Measurements from ENCODE around the gene NFATC2. TPM values are rescaled to one million over a fixed set of nuclear protein-coding genes. Genes with fewer than 3 reads are reported as not detected.

The NFATC2 gene
- total RNA-seq, 5 donors from 2014 or later (not counting 1 experiment from before 2014, with no cell fraction given): 49.0 to 75.9 (median 67.0) TPM

GRCh38 chr20:51454250-51454865 lies 88.2 kb downstream of the NFATC2 start:
- 94% methylated on average over 2 of the region's 9 CpGs for WGBS (ENCODE audit: insufficient coverage)
- CTCF ChIA-PET: interaction anchor here in 1 of 2 donors (0.6 to 0.7 kb wide), 2 partner anchors 155 to 928 kb away, joined by 3 to 4 read pairs; no protein-coding TSS in a partner anchor
- H3K36me3 Mint-ChIP-seq: peaks cover 62% of the 10 kb centered on the region

GRCh38 chr20:51452734-51453365 lies 89.7 kb downstream of the NFATC2 start:
- POLR2A ChIA-PET: no interaction called here
- Mint-ChIP-seq H3K27me3 (no peaks in the 10 kb centered on the region), H3K27ac (peak overlapping the region; percentile 17 to 27), H3K4me1 (peaks cover 17 to 45% (median 19%) of the 10 kb centered on the region in 3 donors), H3K4me3 (no peak overlapping the region), H3K9me3 (no peaks in the 10 kb centered on the region), H3K36me3 (peaks cover 68% of the 10 kb centered on the region)
- Histone ChIP-seq H3K4me3 (ENCODE audit: control insufficient read depth in 1 of 2, extremely low read depth in 1 of 2, low read length in 1 of 2) (no peak overlapping the region), H3K36me3 (ENCODE audit: control insufficient read depth in 2 of 2, extremely low read depth in 1 of 2, insufficient read depth in 1 of 2, low read length in 1 of 2) (peaks cover 14 to 75% of the 10 kb centered on the region in 2 donors), H3K27me3 (replicated peaks in 1 of 2; ENCODE audit: control insufficient read depth in 2 of 2, extremely low read depth in 1 of 2, insufficient read depth in 2 of 2, low read length in 1 of 2) (no peaks in the 10 kb centered on the region), H3K27ac (ENCODE audit: low read length) (no peak overlapping the region), H3K4me1 (ENCODE audit: control insufficient read depth in 1 of 2, extremely low read depth in 1 of 2, insufficient read depth in 2 of 2, low read length in 2 of 2) (peaks cover 0 to 20% of the 10 kb centered on the region in 2 experiments), H3K9me3 (no peaks in the 10 kb centered on the region)
- WGBS (ENCODE audit: insufficient coverage): 95% methylated on average over 10 of the region's 13 CpGs
- ATAC-seq (replicated peaks in 1 of 4): no peak
- DNase-seq: no peak
- CTCF ChIA-PET: no interaction called here

More at GRCh38 chr20:51454250-51454865, 88.2 kb downstream of the NFATC2 start:
- Mint-ChIP-seq H3K4me1 (peaks cover 17 to 47% (median 23%) of the 10 kb centered on the region in 3 donors), H3K27me3 (no peaks in the 10 kb centered on the region), H3K9me3 (no peaks in the 10 kb centered on the region), H3K27ac (no peak overlapping the region), H3K4me3 (no peak overlapping the region)
- Histone ChIP-seq H3K4me3 (ENCODE audit: control insufficient read depth in 1 of 2, extremely low read depth in 1 of 2, low read length in 1 of 2) (no peak overlapping the region), H3K27ac (ENCODE audit: low read length) (no peak overlapping the region), H3K27me3 (replicated peaks in 1 of 2; ENCODE audit: control insufficient read depth in 2 of 2, extremely low read depth in 1 of 2, insufficient read depth in 2 of 2, low read length in 1 of 2) (no peaks in the 10 kb centered on the region), H3K4me1 (ENCODE audit: control insufficient read depth in 1 of 2, extremely low read depth in 1 of 2, insufficient read depth in 2 of 2, low read length in 2 of 2) (peaks cover 0 to 21% of the 10 kb centered on the region in 2 experiments), H3K36me3 (ENCODE audit: control insufficient read depth in 2 of 2, extremely low read depth in 1 of 2, insufficient read depth in 1 of 2, low read length in 1 of 2) (peaks cover 8 to 71% of the 10 kb centered on the region in 2 donors), H3K9me3 (no peaks in the 10 kb centered on the region)
- no peak for DNase-seq
- ATAC-seq (replicated peaks in 1 of 4): no peak
- POLR2A ChIA-PET: no interaction called here

- 85% methylated on average over 5 of the region's 6 CpGs for WGBS (ENCODE audit: insufficient coverage)
- Histone ChIP-seq H3K36me3 (ENCODE audit: control insufficient read depth in 2 of 2, extremely low read depth in 1 of 2, insufficient read depth in 1 of 2, low read length in 1 of 2) (peaks cover 21 to 82% of the 10 kb centered on the region in 2 donors), H3K4me1 (ENCODE audit: control insufficient read depth in 1 of 2, extremely low read depth in 1 of 2, insufficient read depth in 2 of 2, low read length in 2 of 2) (peaks cover 0 to 14% of the 10 kb centered on the region in 2 experiments), H3K9me3 (no peaks in the 10 kb centered on the region), H3K4me3 (ENCODE audit: control insufficient read depth in 1 of 2, extremely low read depth in 1 of 2, low read length in 1 of 2) (no peak overlapping the region), H3K27me3 (replicated peaks in 1 of 2; ENCODE audit: control insufficient read depth in 2 of 2, extremely low read depth in 1 of 2, insufficient read depth in 2 of 2, low read length in 1 of 2) (no peaks in the 10 kb centered on the region), H3K27ac (ENCODE audit: low read length) (no peak overlapping the region)
- Mint-ChIP-seq H3K36me3 (peaks cover 71% of the 10 kb centered on the region), H3K4me1 (peaks cover 14 to 45% (median 18%) of the 10 kb centered on the region in 3 donors), H3K9me3 (no peaks in the 10 kb centered on the region), H3K27ac (peak overlapping the region; percentile 17 to 27), H3K27me3 (no peaks in the 10 kb centered on the region), H3K4me3 (no peak overlapping the region)
- DNase-seq (no peak), ATAC-seq (replicated peaks in 1 of 4) (no peak)
- ChIA-PET POLR2A (no interaction called here), CTCF (no interaction called here)
Observed at GRCh38 chr20:51452091-51452613, 90.4 kb downstream of the NFATC2 start.

DNA sequence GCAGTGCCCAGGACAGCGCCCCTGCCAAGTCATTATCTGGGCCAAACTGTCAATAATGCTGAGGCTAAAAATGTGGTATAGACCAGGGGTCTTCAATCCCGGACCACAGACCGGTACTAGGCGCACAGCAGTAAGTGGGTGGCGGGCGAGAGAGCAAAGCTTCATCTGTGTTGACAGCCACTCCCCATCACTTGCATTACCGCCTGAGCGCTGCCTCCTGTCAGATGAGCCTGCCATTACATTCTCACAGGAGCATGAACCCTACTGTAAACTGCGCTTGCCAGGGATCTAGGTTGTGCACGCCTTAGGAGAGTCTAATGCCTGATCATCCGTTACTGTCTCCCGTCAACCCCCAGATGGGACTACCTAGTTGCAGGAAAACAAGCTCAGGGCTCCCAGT lies 91.0 kb downstream of the NFATC2 start:
- H3K27me3 ChIP-seq (replicated peaks in 1 of 2; ENCODE audit: control insufficient read depth in 2 of 2, extremely low read depth in 1 of 2, insufficient read depth in 2 of 2, low read length in 1 of 2): no peaks in the 10 kb centered on the region
- H3K4me1 Mint-ChIP-seq: peaks cover 10 to 42% (median 13%) of the 10 kb centered on the region in 3 donors
- peaks cover 70% of the 10 kb centered on the region for H3K36me3 Mint-ChIP-seq
- H3K4me3 ChIP-seq (ENCODE audit: control insufficient read depth in 1 of 2, extremely low read depth in 1 of 2, low read length in 1 of 2): no peak overlapping the region
- no peaks in the 10 kb centered on the region for H3K27me3 Mint-ChIP-seq
- ATAC-seq (replicated peaks in 1 of 4): no peak
- peaks cover 21 to 86% of the 10 kb centered on the region in 2 donors for H3K36me3 ChIP-seq (ENCODE audit: control insufficient read depth in 2 of 2, extremely low read depth in 1 of 2, insufficient read depth in 1 of 2, low read length in 1 of 2)
- no peak for DNase-seq
- peaks cover 0 to 7% of the 10 kb centered on the region in 2 experiments for H3K4me1 ChIP-seq (ENCODE audit: control insufficient read depth in 1 of 2, extremely low read depth in 1 of 2, insufficient read depth in 2 of 2, low read length in 2 of 2)
- H3K27ac ChIP-seq (ENCODE audit: low read length): no peak overlapping the region
- no peak overlapping the region for H3K4me3 Mint-ChIP-seq
- 97% methylated on average over 10 of the region's 12 CpGs for WGBS (ENCODE audit: insufficient coverage)
- no peaks in the 10 kb centered on the region for H3K9me3 ChIP-seq
- no peak overlapping the region for H3K27ac Mint-ChIP-seq
- H3K9me3 Mint-ChIP-seq: no peaks in the 10 kb centered on the region
- POLR2A ChIA-PET: no interaction called here
- CTCF ChIA-PET: no interaction called here

GRCh38 chr20:51450984-51451383 lies 91.5 kb downstream of the NFATC2 start:
- WGBS (ENCODE audit: insufficient coverage): 93% methylated on average over 2 of the region's 3 CpGs

DNA sequence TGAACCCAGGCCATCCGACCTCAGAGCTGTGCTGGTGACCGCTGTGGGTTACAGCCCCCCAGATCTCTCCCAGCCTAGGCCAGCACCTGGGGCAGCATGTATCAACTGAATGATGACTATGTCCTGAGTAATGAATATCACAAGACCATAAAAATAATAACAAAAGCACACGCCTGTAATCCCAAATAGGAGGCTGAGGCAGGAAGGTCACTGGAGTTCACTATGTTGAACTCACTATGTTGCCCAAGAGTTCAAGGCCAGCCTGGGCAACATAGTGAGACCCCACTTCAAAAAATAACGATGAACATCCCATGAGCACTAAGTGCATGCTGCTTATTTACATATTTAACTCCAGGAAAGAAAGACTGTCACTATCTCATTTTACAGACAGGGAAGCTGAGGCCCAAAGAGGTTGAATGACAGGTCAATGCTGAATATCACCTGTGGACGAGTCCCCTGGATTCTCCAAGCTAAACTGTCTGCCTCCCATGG lies 92.3 kb downstream of the NFATC2 start:
- H3K27ac Mint-ChIP-seq: peak overlapping the region in 1 of 2 donors; percentile 34
- H3K9me3 Mint-ChIP-seq: no peaks in the 10 kb centered on the region
- no peaks in the 10 kb centered on the region for H3K27me3 ChIP-seq (replicated peaks in 1 of 2; ENCODE audit: control insufficient read depth in 2 of 2, extremely low read depth in 1 of 2, insufficient read depth in 2 of 2, low read length in 1 of 2)
- no peak for DNase-seq
- peaks cover 0 to 11% of the 10 kb centered on the region in 2 experiments for H3K4me1 ChIP-seq (ENCODE audit: control insufficient read depth in 1 of 2, extremely low read depth in 1 of 2, insufficient read depth in 2 of 2, low read length in 2 of 2)
- no peak overlapping the region for H3K4me3 Mint-ChIP-seq
- peaks cover 26 to 92% of the 10 kb centered on the region in 2 donors for H3K36me3 ChIP-seq (ENCODE audit: control insufficient read depth in 2 of 2, extremely low read depth in 1 of 2, insufficient read depth in 1 of 2, low read length in 1 of 2)
- no peaks in the 10 kb centered on the region for H3K27me3 Mint-ChIP-seq
- H3K4me1 Mint-ChIP-seq: peaks cover 11 to 44% (median 12%) of the 10 kb centered on the region in 3 donors
- H3K27ac ChIP-seq (ENCODE audit: low read length): no peak overlapping the region
- no peak overlapping the region for H3K4me3 ChIP-seq (ENCODE audit: control insufficient read depth in 1 of 2, extremely low read depth in 1 of 2, low read length in 1 of 2)
- CTCF ChIA-PET: no interaction called here
- WGBS (ENCODE audit: insufficient coverage): 100% methylated on average over 1 of the region's 5 CpGs
- POLR2A ChIA-PET: no interaction called here
- no peak for ATAC-seq (replicated peaks in 1 of 4)
- peaks cover 75% of the 10 kb centered on the region for H3K36me3 Mint-ChIP-seq
- no peaks in the 10 kb centered on the region for H3K9me3 ChIP-seq

More at GRCh38 chr20:51450984-51451383, 91.5 kb downstream of the NFATC2 start:
- Histone ChIP-seq H3K36me3 (ENCODE audit: control insufficient read depth in 2 of 2, extremely low read depth in 1 of 2, insufficient read depth in 1 of 2, low read length in 1 of 2) (peaks cover 22 to 88% of the 10 kb centered on the region in 2 donors), H3K4me1 (ENCODE audit: control insufficient read depth in 1 of 2, extremely low read depth in 1 of 2, insufficient read depth in 2 of 2, low read length in 2 of 2) (peaks cover 0 to 5% of the 10 kb centered on the region in 2 experiments), H3K4me3 (ENCODE audit: control insufficient read depth in 1 of 2, extremely low read depth in 1 of 2, low read length in 1 of 2) (no peak overlapping the region), H3K27me3 (replicated peaks in 1 of 2; ENCODE audit: control insufficient read depth in 2 of 2, extremely low read depth in 1 of 2, insufficient read depth in 2 of 2, low read length in 1 of 2) (no peaks in the 10 kb centered on the region), H3K27ac (ENCODE audit: low read length) (no peak overlapping the region), H3K9me3 (no peaks in the 10 kb centered on the region)
- H3K9me3 Mint-ChIP-seq: no peaks in the 10 kb centered on the region
- H3K27ac Mint-ChIP-seq: peak overlapping the region in 1 of 2 donors; percentile 34
- H3K4me3 Mint-ChIP-seq: no peak overlapping the region
- H3K36me3 Mint-ChIP-seq: peaks cover 74% of the 10 kb centered on the region
- no peak for ATAC-seq (replicated peaks in 1 of 4)
- CTCF ChIA-PET: no interaction called here
- peaks cover 10 to 42% (median 13%) of the 10 kb centered on the region in 3 donors for H3K4me1 Mint-ChIP-seq
- DNase-seq: no peak
- H3K27me3 Mint-ChIP-seq: no peaks in the 10 kb centered on the region
- POLR2A ChIA-PET: no interaction called here
